Activated T-cell treated with anti-CD3 and anti-CD28 coated beads for 48 hours (primary cell): ENCODE data around the gene DOK5.

Experiments used
- DNase-seq: peaks from one replicate; pipeline ENCODE4 v3.0.0-alpha.2; 2020; ENCODE audit warnings: low read depth

DOK5 gene

DNA sequence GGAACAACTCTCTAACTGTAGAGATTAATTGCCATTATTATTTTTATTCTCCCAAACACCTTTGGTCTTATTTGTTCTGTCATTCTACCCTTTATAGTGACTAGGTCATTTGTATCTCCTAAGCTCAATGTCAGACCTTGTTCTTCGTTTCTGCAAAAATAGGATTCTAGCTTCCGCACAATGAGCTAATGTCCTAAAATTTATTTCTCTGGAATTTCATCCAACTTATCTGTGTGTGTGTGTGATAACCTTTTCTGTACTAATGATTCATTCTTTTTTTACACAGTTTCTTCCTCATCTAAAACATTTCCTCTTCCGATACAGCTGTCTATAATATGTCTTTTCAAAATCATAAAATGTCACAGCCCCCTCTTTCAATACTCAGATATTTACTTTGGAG, 84.5 kb downstream of the DOK5 start:
- DNase-seq: no peak

DNA sequence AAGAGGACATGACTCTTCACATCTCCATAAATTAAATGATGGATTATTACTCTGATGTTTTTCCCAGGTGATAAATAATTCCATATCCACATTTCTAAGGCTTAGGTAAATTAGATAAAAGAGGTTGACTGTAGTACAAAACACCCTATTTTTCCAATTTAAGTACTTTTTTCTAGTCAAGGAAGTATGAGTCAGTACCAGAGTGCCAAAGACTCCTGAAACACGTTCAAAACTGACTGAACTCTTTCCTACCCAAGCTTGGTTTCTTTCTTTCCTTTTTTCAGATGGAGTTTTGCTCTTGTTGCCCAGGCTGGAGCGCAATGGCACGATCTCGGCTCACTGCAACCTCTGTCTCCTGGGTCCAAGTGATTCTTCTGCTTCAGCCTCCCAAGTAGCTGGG, 85.0 kb downstream of the DOK5 start:
- no peak for DNase-seq

DNA sequence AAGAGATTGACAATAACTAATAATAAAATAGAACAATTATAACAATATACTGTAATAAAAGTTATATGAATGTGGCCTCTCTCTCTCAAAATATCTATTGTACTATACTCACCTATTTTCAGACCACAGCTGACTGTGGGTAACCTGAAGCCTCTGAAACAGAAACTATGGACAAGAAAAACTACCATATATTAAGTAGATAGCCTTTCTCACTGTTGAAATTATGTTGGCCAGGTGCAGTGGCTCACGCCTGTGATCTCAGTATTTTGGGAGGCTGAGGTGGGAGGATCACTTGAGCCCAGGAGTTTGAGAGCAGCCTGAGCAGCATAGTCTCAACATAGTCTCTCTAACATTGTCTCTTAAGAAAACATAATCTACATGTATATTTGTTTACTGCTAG, 89.9 kb downstream of the DOK5 start:
- DNase-seq: no peak

DNA sequence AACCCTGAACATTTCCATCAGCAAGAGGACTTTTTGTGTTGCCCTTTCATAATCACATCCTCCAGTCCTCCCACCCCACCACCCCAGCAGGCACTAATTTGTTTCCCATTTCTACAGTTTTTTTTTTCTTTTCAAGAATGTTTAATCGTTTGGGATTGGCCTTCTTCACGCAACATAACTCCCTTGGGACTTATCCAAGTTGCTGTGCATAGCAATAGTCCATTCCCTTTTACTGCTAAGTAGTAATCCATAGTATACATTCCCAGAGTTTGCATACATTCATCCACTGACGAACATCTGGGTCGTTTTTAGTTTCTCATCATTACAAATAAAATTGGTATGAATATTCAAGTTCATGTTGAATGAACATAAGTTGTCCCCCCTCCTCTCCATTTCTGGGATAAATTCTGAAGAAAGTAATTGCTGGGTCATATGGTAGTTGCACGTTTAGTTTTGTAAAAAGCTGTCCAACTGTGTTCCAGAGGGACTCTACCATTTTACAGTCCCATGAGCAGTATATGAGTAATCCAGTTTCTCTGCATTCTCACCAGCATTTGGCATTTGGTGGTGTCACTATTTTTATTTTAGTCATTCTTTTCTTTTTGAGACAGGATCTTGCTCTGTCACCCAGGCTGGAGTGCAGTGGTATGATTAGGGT, 90.8 kb downstream of the DOK5 start:
- no peak for DNase-seq

DNA sequence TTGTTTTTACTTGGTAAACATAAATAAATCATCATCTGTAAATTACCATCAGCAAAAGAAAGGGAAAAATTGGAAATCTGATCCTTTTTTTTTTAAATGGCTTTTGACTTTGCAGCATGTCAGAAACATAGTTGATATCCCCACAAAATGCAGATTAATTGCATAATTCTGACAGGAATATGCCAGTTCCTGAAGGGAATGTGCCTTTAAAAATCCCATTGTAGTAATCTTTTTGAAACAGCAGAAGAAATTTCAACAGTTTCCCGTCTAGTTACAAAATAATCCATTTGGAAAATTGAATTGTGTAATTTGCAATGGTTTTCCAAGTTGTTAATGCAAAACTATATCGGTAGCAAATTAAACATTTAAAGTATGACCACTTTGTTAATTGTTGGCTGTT, 95.2 kb downstream of the DOK5 start:
- no peak for DNase-seq

DNA sequence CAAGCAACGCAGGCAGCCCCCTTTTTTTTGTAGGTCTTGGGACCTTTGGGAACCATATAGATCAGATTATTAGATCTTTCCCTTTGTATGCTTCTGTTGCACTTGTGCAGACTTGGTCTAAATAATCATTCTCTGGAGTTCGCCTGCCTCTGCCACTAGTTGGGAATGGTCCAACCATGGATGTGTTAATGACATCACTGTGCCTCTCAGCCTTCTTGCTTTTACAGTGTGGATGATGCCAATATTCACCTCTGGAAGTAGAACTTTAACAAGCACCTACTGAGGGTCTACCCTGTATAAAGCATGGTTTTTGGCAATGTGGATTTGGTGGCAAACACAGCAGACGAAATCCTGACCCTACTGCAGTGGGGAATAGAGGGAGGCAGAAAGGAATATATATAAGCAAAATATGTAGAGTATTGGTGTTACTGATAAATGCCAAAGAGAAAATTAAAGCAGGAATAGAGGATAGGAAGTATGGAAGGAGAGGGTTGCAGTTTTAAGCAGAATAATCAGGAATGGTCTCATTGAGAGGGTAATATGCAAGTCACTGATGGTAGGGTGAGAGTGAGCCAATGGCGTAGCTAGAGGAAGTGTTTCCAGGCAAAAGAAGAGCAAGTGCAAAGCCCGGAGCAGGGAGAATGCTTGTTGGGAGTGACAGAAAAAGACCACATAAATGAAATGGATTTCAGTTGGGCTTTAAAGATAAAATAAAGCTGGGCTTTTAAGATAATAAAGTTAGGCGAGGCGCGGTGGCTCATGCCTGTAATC, 97.5 kb downstream of the DOK5 start:
- DNase-seq: no peak

DNA sequence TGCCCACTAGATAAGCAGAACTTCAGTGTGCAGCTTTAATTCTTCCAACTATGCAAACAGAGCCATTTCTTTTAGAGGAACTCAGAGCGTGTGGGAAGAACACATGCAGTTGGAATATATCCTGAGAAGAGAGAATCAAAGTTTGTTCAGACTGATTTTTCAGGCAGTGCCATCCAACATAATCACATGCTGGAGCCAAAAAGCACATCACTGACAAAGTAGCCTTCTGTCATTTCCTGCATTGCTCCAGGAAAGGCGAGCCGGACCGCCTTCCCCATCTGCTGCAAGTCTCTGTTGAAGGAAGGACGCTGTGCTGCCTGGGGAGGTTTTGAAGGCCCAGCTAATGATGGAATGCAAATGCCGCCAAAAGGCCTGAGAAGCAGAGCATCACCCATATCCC, 98.4 kb downstream of the DOK5 start:
- no peak for DNase-seq

DNA sequence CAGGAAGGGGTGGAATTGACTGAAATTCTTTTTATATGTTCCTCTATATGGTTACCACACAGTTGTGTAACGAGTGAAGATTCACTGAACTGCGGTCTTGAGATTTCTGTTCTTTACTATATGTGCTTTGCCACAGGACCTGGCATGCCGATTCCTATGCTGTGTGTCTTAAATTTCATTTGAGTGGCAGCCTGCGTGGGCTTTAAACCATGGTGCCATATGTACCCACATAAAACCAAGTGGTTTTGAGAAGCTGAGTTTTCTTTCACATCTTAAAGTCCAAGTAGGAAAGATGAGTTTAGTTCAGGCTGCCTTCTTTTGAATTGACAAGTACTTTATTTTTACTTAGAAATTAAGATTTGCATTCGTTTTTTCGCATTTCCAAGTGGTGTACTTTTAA, 101.1 kb downstream of the DOK5 start:
- DNase-seq: no peak

DNA sequence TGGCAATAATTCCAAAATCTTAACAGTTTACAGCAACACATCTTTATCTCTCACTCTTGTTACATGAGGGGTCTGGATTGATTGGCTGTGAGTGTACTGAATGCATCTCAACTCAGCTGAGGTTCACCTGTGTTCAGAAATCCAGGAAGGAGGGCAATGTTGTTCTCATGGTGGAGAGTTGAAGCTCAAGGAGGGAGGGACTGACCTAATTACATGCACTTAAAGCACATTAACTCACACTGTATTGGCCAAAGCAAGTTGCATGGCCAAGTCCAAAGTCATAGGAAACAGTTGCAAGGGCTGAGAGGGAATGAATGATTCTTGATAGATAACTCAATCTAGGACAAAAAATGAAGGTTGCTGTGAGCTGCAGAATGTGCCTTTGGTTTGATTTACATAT, 102.2 kb downstream of the DOK5 start:
- no peak for DNase-seq

DNA sequence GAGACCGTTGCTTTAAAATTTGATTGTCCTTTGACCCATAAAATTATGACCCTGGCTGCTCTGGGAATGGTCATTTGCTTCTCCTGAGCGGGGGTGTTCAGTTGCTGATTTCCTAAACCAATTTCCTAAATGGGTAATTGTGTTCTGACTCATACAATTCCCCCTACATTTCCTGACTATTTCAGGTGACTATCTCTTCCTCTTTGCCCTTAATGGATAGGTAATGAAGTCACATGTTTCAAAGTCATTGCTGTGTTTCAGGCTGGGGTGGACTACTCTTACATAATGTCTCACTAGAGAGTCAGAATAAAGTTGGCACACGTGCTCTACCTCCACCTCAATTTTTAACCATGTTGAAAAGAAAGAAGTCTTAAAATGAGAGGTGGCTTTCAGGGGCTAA, 109.8 kb downstream of the DOK5 start:
- no peak for DNase-seq

DNA sequence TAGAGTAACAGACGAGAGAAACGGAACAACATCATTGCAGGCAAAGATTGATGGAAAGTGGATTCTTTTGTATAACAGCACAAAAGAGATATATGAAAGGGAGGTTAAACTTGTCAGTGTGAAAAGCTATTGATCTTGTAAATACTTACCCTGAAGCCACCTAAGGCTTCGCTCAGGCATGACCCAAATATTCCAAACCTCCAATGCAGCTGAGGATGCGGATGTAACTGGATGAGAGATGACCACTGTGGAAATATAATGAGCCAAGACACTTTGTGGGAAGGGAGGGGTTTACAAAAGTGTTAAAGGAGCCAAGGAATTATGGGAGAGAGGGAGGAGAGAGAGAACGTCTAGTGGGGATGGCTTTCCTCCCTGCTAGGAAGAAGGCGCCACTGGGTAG, 112.0 kb downstream of the DOK5 start:
- DNase-seq: no peak

DNA sequence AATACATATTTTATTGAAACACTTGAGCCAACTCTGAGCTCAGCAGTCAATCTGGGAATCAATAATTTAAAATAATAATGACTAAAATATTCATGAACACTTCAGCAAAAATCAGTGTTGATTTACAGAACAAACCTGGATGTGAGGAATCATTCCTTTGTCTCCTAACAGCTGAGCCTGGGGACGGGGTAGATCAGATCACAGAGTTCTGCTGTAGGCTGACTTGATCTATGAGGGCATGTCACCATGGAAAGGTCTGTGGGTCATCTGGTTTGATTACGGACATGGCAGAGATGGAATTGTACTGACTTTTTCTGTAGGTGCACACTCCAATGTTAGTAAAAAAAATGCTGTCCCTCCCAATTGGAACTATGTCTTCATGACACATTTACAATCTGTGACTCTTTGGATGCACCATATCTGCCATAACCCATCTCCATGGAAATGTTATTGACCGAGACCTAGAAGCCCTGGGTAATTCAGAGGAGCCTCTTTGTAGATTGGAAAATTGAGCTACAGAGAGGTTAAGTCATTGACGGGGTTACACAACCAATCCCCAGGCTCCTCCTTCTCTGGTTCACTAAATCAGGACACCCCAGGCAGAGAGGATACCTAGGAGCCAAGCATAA, 114.1 kb downstream of the DOK5 start:
- DNase-seq: no peak

DNA sequence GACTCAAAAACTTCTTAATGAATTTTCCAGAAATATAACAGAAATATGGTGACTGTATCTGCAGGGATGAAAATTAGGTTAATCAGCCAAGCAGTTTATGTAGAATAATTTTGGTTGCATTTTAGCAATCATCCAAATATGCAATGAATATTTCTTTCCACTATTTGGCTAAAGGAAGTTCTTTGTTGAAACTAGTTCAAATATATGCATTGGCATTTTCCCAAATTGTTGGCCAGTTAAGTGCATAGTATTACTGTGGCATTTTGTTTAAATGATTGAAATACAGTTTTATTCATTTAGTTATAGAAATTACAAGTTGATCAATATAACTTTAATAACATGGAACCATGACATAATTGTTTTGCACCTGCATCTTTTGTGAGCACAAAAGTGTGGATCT, 115.5 kb downstream of the DOK5 start:
- DNase-seq: no peak

DNA sequence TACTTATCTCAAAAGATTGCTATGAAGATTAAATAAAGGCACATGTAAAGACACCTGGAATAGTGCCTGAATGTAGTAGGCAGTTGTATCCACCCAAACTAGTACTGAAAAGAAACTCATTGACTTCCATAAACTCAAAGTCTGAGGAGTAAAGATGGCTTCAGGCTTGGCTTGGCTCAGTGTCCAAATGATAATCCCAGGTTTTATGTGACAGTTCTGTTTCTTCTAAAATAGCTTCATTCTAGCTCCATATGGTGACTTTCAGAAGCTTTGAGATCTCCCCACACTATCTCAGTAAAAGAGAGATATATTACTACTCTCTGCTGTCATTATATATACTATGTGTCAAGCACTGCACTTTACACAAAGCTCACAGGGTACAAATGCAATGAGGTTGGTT, 121.3 kb downstream of the DOK5 start:
- no peak for DNase-seq

DNA sequence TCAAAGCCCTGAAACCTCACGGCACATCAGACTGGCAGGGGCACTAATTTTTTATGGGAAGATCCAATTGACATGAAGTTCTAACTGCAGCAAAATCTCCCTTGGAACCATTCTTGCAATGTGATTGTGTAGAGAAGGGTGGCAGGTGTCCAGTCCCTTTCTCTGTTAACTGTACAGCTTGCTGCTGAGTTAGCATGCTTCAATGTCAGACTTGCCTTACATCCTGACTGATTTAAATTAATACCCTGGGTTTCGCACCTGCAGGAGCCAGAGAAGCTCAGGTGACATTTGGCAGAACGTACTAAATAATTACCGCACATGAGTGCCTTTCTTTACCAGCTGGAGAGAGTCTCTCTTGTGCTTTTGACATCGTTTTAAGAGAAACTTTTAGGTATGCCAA, 123.0 kb downstream of the DOK5 start:
- no peak for DNase-seq

DNA sequence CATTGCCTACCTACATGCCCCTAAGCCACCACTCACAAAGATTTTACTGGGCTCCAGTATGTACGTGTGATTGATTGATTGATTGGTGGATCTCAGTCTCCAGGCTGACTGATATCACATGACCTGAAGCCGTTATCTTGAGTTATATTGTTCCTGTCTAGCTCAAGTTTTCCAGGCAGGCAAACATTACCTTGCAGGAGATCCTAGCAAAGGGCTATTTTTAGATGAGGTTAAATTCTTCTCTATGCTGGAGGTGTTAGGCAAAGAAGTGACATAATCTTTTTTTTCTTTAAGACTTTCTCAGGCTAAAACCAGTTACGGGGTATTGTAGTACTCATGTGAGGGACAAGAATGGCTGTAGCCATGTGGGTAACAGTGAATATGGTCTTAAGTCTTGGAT, 125.2 kb downstream of the DOK5 start:
- no peak for DNase-seq

DNA sequence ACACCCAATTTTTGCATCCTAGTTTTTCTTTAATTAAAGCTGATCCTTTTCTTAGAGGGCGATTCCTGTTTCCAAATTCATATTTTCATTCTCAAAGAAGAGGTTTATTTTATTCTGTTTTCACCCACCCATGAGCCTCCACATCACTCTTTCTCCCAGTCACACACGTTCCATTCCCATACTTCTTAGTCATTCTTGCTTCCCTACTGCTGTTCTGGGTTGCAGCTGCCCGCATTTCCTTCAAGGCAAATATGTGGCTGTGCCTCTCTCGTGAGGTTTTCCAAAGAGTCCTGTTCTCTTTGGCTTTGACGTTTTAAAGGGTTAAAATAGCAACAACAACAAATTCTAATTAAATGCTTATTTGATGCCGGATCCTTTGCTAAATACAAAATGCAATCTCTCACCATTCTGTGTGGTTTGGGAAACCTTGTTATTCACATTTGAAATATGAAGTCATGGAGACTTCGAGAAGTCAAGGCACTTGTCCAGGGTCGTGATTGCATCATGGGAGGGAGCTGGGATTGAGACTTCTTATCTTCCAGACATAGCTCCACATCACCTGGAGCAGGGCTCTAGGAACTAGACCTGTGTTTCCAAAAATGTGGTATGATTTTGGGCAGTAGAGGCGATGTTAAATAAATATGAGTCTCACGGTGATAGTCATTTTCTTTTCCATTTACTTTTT, 126.6 kb downstream of the DOK5 start:
- DNase-seq: no peak

DNA sequence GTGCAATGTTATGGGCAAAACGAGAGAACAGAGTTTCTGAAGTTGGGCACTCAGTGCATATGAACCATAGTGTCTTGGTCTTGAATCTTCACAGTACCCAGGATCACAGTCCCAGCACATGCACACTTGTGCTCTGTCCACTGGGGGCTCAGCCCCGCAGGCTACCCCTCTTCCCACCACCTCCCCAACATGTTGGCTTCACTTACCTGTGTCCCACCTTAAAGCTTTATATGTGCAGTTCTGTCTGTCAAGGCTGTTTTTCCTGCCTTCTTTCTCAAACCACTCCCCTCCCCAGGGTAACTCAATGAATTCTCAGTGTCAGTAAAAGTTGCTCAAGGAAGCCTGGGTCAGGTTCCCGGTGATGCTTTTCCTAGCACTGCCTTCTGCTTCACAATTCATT, 129.9 kb downstream of the DOK5 start:
- no peak for DNase-seq

DNA sequence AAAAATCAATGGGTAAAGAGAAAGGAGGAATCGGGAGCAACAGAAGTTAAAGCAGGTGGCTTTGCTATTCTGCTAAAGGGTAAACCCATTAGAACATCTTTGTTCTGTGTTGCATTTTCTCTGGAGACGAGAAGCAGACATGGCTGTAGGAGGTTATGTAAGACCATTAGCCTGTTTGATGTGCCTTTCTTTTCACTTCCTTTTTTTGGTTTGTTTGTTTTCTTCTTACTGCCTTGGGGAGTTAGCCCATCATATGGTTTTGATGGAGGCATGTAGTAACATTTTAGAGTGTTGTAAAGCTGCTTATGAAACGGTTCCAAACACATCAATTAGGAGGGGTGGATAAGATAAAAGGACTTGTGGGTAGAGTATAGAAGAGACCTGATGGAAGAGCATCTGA, 131.0 kb downstream of the DOK5 start:
- DNase-seq: no peak

DNA sequence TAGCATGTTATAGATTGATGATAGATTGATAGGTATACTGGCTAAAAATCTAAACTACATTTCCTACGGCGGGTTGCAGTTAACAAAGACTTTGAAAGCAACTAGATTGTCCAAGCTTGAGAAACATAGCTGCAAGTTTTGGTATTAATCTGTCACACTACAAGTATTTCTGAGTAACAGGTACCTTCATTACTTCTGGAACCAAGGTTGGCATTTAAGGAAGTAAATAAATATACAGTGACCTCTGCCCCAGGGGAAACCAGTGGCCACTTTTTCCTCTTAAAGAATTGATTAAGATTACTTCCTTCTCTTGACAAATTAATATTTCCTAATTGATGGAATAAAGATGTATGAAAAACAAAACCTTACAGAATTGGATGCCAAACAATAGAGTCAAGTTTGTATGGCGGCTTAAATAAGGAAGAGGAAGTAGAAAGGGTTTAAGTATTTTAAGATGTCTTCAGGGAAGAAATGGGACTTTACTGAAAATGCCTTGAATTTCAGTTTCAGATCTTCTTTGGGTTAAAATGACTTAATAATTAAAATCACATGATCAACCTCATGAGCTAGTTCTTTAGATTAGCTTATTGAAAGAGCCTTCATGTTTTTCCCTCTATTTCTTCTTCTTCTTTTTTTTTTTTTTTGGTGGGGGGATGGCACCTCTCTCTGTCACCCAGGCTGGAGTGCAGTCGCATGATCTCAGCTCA, 132.8 kb downstream of the DOK5 start:
- no peak for DNase-seq

DNA sequence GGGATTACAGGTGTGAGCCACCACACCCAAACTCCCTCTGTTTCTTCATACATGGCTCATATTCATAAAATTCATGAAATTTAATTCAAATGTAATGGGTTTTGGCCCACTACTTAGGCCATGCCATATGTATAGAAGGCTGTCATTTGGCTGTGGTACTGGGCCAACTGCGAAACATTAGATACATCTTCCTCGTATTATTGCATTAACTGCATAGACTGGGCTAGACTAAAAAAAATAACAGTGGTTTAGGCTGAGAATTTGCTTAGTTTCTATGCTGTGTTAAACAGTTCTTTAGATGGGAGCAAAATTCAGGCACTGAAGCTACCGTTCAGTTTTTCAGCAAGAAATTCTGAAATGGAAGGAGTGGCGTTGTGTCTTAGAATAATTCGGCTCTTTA, 133.6 kb downstream of the DOK5 start:
- no peak for DNase-seq

DNA sequence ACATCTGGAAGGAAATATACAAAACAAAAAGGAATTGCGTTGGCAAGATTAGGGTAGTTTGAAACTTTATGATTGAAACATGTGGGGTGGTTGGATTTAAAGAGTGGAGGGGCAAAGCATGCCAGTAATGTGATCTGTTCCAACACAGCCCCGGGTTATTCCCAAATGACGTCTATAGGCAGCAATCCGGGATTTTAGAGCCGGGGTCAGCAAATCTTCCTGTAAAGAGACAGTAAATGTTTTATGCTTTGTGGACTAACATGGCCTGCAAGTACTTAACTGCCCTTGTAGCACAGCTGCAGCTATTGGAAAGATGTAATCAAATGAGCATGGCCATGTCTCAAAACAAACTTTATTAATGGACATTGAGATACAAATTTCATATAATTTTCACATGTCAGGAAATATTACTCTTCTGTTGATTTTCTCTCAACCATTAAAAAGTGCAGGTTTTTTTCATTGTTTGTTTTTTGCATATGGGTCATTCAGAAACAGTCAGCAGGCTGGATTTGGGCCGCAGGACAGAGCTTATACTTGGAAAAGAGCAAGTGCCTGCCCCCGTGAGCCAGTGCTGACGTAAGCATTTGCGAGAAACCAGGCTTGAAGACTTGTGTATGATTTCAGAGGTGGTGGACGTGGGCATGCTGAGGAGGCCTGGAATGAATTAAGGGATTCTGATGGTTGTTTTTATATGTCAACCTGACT, 136.5 kb downstream of the DOK5 start:
- DNase-seq: no peak
